NCI-H1694 treated with DMSO at 0.1 percent for 48 hours (cell line): ENCODE measurements around the gene RAB34.
A peak's percentile ranks its signal among the peaks of the same experiment; 100 is the strongest.
"Not testable (repeated sequence)": the region's sequence is repeated elsewhere in the genome, so short reads cannot be mapped to it uniquely, and the experiment has no call there.

Experiments used
- DNase-seq: peaks from one replicate; lab custom pipeline; 2025; lab: John Stamatoyannopoulos, UW

RAB34 gene

DNA sequence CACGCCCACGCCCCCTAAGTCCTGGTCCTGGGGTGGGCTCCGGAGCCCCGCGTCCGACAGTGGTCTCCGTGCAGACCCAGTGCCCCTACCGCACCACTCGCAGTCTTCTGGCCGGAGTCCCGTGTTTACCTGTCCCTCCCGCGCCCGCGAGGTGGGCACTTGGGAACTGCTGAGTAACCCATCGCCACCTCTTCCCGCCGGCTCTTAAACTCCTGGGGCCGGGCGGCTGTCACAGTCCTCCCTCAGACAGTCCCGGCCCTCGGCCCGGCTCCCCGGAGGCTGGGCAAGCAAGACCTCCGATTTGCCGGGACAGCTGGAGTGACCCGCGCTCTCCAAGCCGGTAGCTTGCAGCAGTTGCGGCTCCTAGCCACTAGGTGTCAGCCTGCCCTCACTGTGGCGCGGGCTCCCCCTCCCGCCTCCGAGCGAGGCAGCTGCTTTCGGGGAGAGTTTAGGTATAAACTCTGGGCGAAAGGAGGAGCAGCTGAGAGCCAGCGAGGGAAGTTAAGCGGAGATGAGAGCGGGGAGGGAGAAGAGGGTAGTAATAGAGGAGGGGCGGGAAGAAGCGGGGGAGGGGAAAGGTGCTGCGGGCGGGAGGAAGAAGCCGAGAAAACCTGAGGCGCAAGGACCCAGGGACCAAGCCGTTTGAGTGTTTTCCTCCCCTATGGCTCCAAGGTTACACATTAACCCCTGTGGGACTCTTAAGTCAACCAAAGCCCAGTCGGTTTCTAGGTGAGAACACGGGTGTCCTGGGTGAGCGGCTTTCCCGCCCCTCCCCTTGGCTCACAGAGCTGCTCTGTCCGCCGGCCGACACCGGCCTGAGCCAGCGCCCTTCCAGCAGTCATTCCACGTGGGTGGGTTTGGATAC, 9.2 kb upstream of the RAB34 start:
- peak; percentile 90 for DNase-seq

GRCh38 chr17:28726226-28726626, 8.6 kb upstream of the RAB34 start, which contains the start of gene TLCD1:
Gene TLCD1, minus strand, starts transcription at chr17:28726233. Its CDS starts 136 bp downstream, at chr17:28726097.
- DNase-seq: peak; percentile 57

- peak; percentile 48 for DNase-seq
These were observed 8.1 kb upstream of the RAB34 start for GRCh38 chr17:28725660-28726225.

DNA sequence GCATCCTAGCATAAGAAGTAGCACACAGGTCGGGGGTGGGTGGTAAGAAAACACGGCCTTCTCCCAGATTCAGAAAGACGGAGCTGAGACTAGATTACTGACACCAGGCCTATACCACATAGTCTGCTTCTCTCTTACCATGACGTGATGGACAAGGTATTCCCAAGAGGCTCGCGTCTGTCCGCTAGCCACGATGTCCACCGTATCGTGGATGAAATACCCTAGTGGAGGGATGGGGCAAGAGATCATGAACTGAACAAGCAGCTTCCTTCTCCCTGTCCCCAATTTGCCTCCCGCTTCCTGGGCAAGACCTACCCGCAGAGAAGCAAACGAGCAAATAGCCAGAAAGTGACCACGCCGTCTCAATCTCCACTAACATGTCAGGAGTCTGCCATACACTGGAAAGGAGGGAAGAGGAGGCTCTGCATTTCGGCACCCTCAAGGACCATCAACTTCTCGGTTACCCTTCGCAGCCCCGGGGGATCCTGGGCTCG, 7.5 kb upstream of the RAB34 start:
- DNase-seq: peak; percentile 33

DNA sequence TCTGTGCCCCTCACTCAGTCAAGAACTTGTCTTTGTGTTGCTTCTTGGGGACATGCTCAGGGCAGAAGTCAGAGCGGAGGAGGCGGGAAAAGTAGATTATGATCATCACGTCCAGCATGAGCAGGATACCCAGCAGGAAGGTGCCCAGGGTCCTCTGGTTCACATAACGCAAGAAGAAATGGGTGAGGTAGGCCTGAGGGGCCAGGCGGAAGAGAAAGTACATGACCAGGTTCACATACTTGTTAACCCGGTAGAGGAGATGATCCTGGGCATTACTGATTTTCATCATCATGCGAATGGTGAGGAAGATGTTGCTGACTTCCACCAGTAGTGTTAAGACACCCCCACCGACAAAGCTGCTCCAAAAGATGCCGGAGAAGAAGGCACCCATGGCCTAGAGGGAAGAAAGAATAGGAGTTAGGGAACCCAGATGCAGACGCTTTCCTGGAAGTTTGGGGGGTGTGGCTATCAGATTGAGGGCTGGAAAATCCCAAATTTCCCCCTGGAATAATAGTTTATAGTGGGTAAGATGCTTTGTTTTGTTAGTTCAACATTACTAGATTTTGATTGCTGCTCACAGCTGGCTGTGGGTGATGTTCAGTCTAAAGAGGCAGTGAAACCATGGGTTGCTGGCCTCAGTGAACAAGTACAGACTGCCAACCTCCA, 7.0 kb upstream of the RAB34 start:
- no peak for DNase-seq

GRCh38 chr17:28723836-28724499, 6.3 kb upstream of the RAB34 start:
- not testable (repeated sequence) for DNase-seq

DNA sequence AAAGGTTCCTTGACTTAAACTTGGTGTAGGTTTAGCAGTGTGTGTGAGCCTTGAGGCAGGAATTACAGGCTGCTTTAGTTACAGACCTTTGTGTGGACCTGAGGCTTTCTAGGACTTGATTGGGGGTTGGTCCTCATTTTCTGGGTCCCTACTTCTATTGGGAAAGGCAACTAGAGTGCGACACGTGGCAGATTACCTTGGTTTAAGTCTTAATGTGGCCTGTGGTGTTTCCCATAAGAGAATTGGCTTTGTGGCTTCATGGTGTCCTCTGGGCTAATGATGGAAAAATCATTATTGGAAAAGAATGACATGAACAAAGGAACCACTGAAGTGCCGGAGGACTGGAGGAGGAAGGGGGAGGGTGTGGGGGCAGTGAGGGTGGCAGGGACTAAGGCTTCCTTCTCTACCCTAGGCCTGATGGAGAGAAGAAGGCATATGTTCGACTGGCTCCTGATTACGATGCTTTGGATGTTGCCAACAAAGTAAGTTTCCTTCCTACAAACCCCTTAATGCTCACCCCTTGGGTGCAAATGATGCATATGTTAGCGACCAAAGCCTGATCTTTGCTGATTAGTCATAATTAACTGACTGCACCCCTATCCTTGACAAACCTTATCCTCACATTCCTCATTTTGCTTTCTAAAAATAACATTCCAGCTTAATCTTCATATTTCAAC, 5.6 kb upstream of the RAB34 start:
- no peak for DNase-seq

- DNase-seq: no peak
These were observed 4.9 kb upstream of the RAB34 start for GRCh38 chr17:28722417-28723158.

GRCh38 chr17:28720997-28721329, 3.3 kb upstream of the RAB34 start:
- DNase-seq: not testable (repeated sequence)

DNA sequence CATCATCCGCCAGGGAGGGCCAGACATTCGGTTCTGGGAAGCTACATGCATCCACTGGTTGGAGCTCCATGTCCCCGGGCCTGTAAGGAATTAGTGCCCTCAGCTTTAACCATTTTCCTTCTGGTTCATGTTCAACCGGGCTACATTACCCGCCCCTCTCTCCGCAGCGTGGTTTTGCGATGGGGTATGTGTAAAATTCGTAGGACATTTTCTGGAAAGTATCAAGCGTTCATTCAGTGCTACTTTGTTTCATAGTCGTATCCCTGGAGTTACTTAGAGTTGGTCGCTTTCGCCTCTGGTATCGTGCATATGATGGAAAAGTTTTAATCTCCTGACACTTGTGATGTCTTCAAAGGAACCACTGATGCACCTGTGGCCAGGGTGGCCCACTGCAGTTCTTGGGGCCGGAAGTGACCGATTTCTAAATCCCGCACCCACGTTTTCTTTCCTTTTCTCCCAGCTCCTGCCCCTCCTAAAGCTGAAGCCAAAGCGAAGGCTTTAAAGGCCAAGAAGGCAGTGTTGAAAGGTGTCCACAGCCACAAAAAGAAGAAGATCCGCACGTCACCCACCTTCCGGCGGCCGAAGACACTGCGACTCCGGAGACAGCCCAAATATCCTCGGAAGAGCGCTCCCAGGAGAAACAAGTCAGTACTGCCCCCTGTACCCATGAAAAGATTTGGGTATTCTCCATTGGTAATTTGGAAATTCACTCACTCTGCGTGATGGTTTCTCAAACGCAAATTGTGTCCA, 2.8 kb upstream of the RAB34 start:
- no peak for DNase-seq

- no peak for DNase-seq
These were observed 1.4 kb upstream of the RAB34 start for GRCh38 chr17:28719021-28719433.

DNA sequence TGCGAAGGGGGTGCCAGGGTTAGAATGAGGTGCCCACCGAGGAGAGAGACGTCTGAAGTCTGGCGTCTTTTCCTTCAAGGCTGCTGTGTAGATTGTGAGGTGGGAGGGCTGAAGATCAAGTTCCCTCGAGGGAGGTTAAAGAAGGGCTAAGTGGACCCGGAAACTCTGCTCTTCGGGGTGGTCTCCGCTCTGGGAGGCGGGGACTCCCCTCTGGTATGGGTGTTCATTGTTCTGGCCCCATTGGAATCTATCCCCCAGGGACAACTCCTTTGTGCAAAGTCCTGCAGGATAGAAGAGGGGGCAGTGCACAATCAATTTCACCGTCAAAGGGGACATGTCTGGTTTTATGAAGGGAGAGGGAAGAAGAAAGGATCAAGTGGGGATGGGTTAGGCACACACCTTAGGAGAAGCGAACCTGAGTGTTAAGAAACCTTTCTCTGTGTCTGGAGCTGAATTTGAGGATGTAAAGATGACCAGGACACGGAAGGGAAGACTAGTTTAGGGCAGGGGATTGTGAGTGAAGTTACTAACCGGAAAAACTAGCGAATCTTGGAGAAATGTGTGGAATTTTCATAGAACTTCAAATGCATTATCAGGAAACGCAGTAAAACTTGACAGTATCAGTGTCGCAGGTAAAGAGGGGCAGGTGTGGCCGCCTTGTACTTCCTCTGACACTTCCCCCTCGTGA, 809 bp upstream of the RAB34 start:
- no peak for DNase-seq

GRCh38 chr17:28716740-28717577, 709 bp downstream of the RAB34 start:
- no peak for DNase-seq

GRCh38 chr17:28715217-28715616, 2.5 kb downstream of the RAB34 start:
- no peak for DNase-seq

GRCh38 chr17:28714281-28714680, 3.4 kb downstream of the RAB34 start:
- no peak for DNase-seq

- DNase-seq: no peak
These were observed 4.8 kb downstream of the RAB34 start for GRCh38 chr17:28712705-28713415.

DNA sequence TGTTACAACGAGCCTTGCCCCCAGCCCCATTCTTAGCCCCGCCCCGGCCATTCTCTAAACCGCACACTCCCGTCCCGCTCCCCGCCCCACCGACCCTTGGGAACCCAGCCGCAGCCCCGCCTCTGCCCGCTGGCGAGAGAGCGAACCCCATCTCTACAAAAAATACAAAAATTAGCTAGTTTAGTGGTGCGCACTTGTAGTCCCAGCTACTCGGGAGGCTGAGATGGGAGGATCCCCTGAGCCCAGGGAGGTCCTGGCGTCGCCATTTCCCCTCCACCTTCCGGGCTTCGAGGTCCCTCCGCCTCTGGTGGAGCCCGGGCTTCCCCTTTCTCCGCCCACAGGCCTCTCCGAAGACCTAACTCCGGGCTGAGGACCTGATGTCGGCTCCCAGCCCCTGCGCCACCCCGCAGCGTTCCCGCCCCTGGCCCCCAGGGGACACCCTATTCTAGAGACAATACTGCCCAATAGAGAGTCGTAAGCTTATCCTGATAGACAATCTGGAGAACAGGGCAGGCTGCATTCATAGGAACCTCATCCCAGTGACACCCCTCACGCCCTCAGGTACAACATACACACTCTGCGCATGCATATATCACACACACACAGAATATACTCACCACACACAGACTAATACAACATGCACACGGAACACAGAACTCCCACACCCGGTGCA, 5.5 kb downstream of the RAB34 start:
- DNase-seq: no peak

DNA sequence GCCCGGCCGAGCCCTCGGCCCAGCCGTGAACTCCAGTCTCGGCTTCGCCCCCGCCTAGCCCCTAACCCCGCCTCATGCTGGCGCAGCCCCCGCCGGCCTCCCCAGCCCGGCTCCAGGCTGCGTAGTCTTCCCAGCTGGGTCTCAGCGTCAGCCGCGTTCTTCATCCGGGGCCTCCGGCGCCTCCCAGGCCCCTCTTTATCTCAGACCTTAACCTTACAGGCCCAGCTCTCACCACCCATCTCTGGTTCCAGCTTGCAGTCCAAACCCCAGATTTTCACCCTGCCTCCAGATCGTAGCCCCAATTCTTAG, 6.0 kb downstream of the RAB34 start, which contains the start of gene PROCA1:
PROCA1 (minus strand) TSS at position 166 of the 309 bp plus-strand sequence. CDS start 228 bp downstream, outside the sequence.
- DNase-seq: no peak
